Prostate gland (tissue), 2 donors: ENCODE measurements around the gene ABI3BP.

Experiments
- CTCF ChIP-seq, 4 experiments: fragments of 200-600 bp in 2 of 4; fragments of 450-650 bp in 2 of 4; sonication (generic) in 2 of 4; IDR thresholded peaks; 1 replicate in 3 of 4; 2 replicates in 1 of 4; pipeline ENCODE4 v1.5.1; 2016 to 2019; ENCODE audit warnings: antibody characterized with exemption in 4 of 4, mild to moderate bottlenecking in 2 of 4, moderate library complexity in 2 of 4
- POLR2A ChIP-seq: fragments of 450-650 bp; IDR thresholded peaks from one replicate; pipeline ENCODE4 v1.6.1; 2016; ENCODE audit warnings: antibody characterized with exemption, mild to moderate bottlenecking
- POLR2AphosphoS5 ChIP-seq: sonication (generic); formaldehyde crosslinking; IDR thresholded peaks from one replicate; pipeline ENCODE4 v1.6.1; 2017; ENCODE audit warnings: antibody characterized with exemption

GRCh38 chr3:100994809-100995208 is 1.6 kb upstream of the ABI3BP start:
- TF ChIP-seq POLR2AphosphoS5 (no peak), POLR2A (no peak), CTCF (IDR thresholded peaks at IDR 0.05) (no peak)
